Endothelial cell of umbilical vein (primary cell): ENCODE data around the gene FOLR1. TPM values are rescaled to one million over a fixed set of nuclear protein-coding genes. Genes with fewer than 3 reads are reported as not detected.

Experiments used
- BruUV-seq: library from RNA; stranded (reverse); fragments of 400-500 nt; replicated peaks from 2 replicates; lab custom pipeline; 2021; lab: Mats Ljungman, UMichigan
- CTCF ChIA-PET: fragments of 300-600, 350-600 bp; sonication (Branson Sonifier 250); formaldehyde crosslinking; loops from one replicate; lab custom pipeline; 2021; ENCODE audit warnings: antibody characterized with exemption, inconsistent platforms; lab: Charles Lee
- POLR2A ChIA-PET: fragments of 300-600, 350-600 bp; sonication (Branson Sonifier 250); formaldehyde crosslinking; loops from one replicate; lab custom pipeline; 2021; ENCODE audit warnings: antibody characterized with exemption, inconsistent platforms; lab: Charles Lee
- DNase-seq: peaks from one replicate; pipeline ENCODE4 v3.0.0-alpha.2; 2011; ENCODE audit warnings: low read depth, low spot score
- FAIRE-seq: peaks from 2 replicates; lab custom pipeline; 2011; peaks lifted over from hg19 to GRCh38; lab: Jason Lieb, UNC
- H2AFZ ChIP-seq: 2 replicates; pipeline ENCODE4 v1.6.0; 2012; ENCODE audit warnings: low read depth, low read length, control low read depth, inconsistent platforms
- H3K27ac ChIP-seq: 2 replicates; pipeline ENCODE4 v1.5.1; 2011; ENCODE audit warnings: low read depth, mild to moderate bottlenecking, control low read depth, low read length, moderate library complexity; ENCODE audit not compliant: insufficient read depth
- H3K27me3 ChIP-seq, 2 experiments: 2 replicates each; pipeline versions ENCODE4 v1.6.0 to v1.6.1; 2011; ENCODE audit warnings: low read length in 2 of 2, mixed read lengths in 1 of 2; ENCODE audit not compliant: control insufficient read depth in 2 of 2, insufficient read depth in 2 of 2
- H3K36me3 ChIP-seq, 2 experiments: 2 replicates in 1 of 2; 3 replicates in 1 of 2; pipeline ENCODE4 v1.5.1; 2011; ENCODE audit warnings: low read length in 2 of 2, mild to moderate bottlenecking in 1 of 2, moderate library complexity in 1 of 2; ENCODE audit not compliant: control insufficient read depth in 2 of 2, insufficient read depth in 2 of 2; ENCODE audit errors: extremely low read depth in 1 of 2
- H3K4me1 ChIP-seq: 3 replicates; pipeline ENCODE4 v1.5.1; 2011; ENCODE audit warnings: mild to moderate bottlenecking, low read length; ENCODE audit not compliant: control insufficient read depth, insufficient read depth; ENCODE audit errors: extremely low read depth
- H3K4me2 ChIP-seq: 2 replicates; pipeline ENCODE4 v1.6.1; 2011; ENCODE audit warnings: low read length, control low read depth, mixed read lengths; ENCODE audit not compliant: insufficient read depth
- H3K4me3 ChIP-seq, 3 experiments: fragments of 200-600 bp in 1 of 3; sonication (generic), shearing (Covaris generic) in 1 of 3; replicated peaks in 1 of 3; 2 replicates each; pipeline ENCODE4 v1.5.1; 2011 to 2016; ENCODE audit warnings: control low read depth in 3 of 3, low read length in 3 of 3, mild to moderate bottlenecking in 2 of 3, inconsistent platforms in 1 of 3, low read depth in 1 of 3, moderate library complexity in 1 of 3; ENCODE audit not compliant: insufficient read depth in 1 of 3
- H3K79me2 ChIP-seq: 2 replicates; pipeline ENCODE4 v1.6.0; 2012; ENCODE audit warnings: low read length, inconsistent platforms; ENCODE audit not compliant: control insufficient read depth, insufficient read depth
- H3K9ac ChIP-seq: replicated peaks from 2 replicates; pipeline ENCODE3; 2011; ENCODE audit warnings: low read length, control low read depth; ENCODE audit not compliant: insufficient read depth; ENCODE audit errors: extremely low read depth
- H3K9me1 ChIP-seq: replicated peaks from 3 replicates; pipeline ENCODE4 v1.6.0; 2011; ENCODE audit warnings: mild to moderate bottlenecking, low read length; ENCODE audit not compliant: control insufficient read depth, insufficient read depth; ENCODE audit errors: extremely low read depth
- H3K9me3 ChIP-seq: replicated peaks from 2 replicates; pipeline ENCODE4 v1.5.1; 2012; ENCODE audit warnings: low read length, inconsistent platforms; ENCODE audit not compliant: control insufficient read depth, insufficient read depth
- H4K20me1 ChIP-seq: replicated peaks from 2 replicates; pipeline ENCODE3; 2011; ENCODE audit warnings: mild to moderate bottlenecking, low read length; ENCODE audit not compliant: control insufficient read depth, insufficient read depth; ENCODE audit errors: extremely low read depth
- CTCF ChIP-seq, 2 donors: IDR thresholded peaks; 1 replicate in 1 of 2; 2 replicates in 1 of 2; pipeline ENCODE4 v1.5.1; 2011; ENCODE audit warnings: low read length in 2 of 2, mild to moderate bottlenecking in 2 of 2, moderate library complexity in 2 of 2, control low read depth in 1 of 2, inconsistent platforms in 1 of 2, low read depth in 1 of 2; ENCODE audit not compliant: insufficient read depth in 1 of 2; ENCODE audit errors: extremely low read depth in 1 of 2
- EZH2 ChIP-seq: IDR thresholded peaks from 2 replicates; pipeline ENCODE4 v1.6.1; 2012; ENCODE audit warnings: borderline replicate concordance, low read depth, mild to moderate bottlenecking, moderate library complexity, low read length, inconsistent platforms; ENCODE audit not compliant: severe bottlenecking
- FOS ChIP-seq: IDR thresholded peaks from 2 replicates; pipeline ENCODE4 v1.6.1; 2011; ENCODE audit warnings: mild to moderate bottlenecking, low read length, moderate library complexity, borderline replicate concordance; ENCODE audit not compliant: insufficient read depth
- GATA2 ChIP-seq: IDR thresholded peaks from 2 replicates; pipeline ENCODE4 v1.7.0; 2011; ENCODE audit warnings: low read depth, mild to moderate bottlenecking, moderate library complexity, mixed read lengths, low read length; ENCODE audit not compliant: insufficient read length, insufficient read depth
- JUN ChIP-seq: IDR thresholded peaks from 2 replicates; pipeline ENCODE4 v1.6.1; 2011; ENCODE audit warnings: borderline replicate concordance, low read depth; ENCODE audit not compliant: insufficient read length, insufficient read depth
- MAX ChIP-seq: IDR thresholded peaks from 2 replicates; pipeline ENCODE4 v1.6.1; 2011; ENCODE audit not compliant: insufficient read depth, insufficient read length
- MYC ChIP-seq: IDR thresholded peaks from one replicate; pipeline ENCODE4 v1.6.1; 2011; ENCODE audit warnings: mild to moderate bottlenecking, low read depth, low read length
- POLR2A ChIP-seq: IDR thresholded peaks from 2 replicates; pipeline ENCODE4 v1.6.1; 2012; ENCODE audit warnings: low read depth, mild to moderate bottlenecking, control low read depth, low read length
- POLR2AphosphoS5 ChIP-seq: IDR thresholded peaks from 2 replicates; pipeline ENCODE4 v1.6.1; 2012; ENCODE audit warnings: low read depth, mild to moderate bottlenecking, control low read depth, low read length, moderate library complexity; ENCODE audit not compliant: insufficient read depth
- dilution Hi-C: fragments of 300-500 bp; cut with MboI; formaldehyde crosslinking; loops from one replicate; pipeline ENCODE4 v1.15.0; 2019; ENCODE audit warnings: low sequenced_read_pairs; ENCODE audit not compliant: extremely low pct_ligation_motif_present
- intact Hi-C: fragments of 100-400 bp; cut with micrococcal nuclease; formaldehyde crosslinking; loops from one replicate; pipeline ENCODE4 v1.10.0; 2022
- polyA plus RNA-seq, 4 experiments: library from polyadenylated mRNA; depleted of rRNA in 3 of 4; stranded (reverse) in 3 of 4; unstranded in 1 of 4; fragments of >200 nt; gene quantifications; 2 replicates each; pipeline versions ENCODE4 v1.2.1 to v1.2.3, GENCODE V29; 2011 to 2012; ENCODE audit warnings: missing spikeins in 1 of 4
- total RNA-seq: library from RNA; stranded (reverse); gene quantifications from 2 replicates; pipeline ENCODE4 v1.2.3, GENCODE V29; 2021

The FOLR1 gene
- total and polyA plus RNA-seq, 2 donors (not counting 3 experiments of a cell fraction or from before 2014, with no cell fraction given) = not detected

- H2AFZ ChIP-seq = no peak overlapping the region
- TF ChIP-seq POLR2A (no peak), MYC (no peak), EZH2 (no peak), FOS (no peak), MAX (no peak), CTCF (IDR thresholded peaks at IDR 0.05; ENCODE audit: extremely low read depth in 1 of 2, insufficient read depth in 1 of 2, low read depth in 1 of 2, low read length in 2 of 2) (no peak), POLR2AphosphoS5 (no peak), GATA2 (no peak), JUN (no peak)
- H3K9me3 ChIP-seq = no peaks in the 10 kb centered on the region
- BruUV-seq = TSS peak; percentile 14
- FAIRE-seq = no peak
- intact Hi-C loops = no loop called here
- H3K9me1 ChIP-seq = no peaks in the 10 kb centered on the region
- H3K4me2 ChIP-seq = no peak overlapping the region
- no peaks in the 10 kb centered on the region for H4K20me1 ChIP-seq
- no peak for DNase-seq
- H3K4me1 ChIP-seq = peaks cover 4% of the 10 kb centered on the region
- no peak overlapping the region for H3K4me3 ChIP-seq
- H3K27me3 ChIP-seq = no peaks in the 10 kb centered on the region
- H3K36me3 ChIP-seq = peaks cover 12 to 78% of the 10 kb centered on the region in 2 experiments
- CTCF ChIA-PET = interaction anchor here (0.8 kb wide), 1 partner anchor 8 kb away, joined by 5 read pairs; no protein-coding TSS in a partner anchor
- dilution Hi-C loops = no loop called here
- POLR2A ChIA-PET = no interaction called here
- peaks cover 12% of the 10 kb centered on the region for H3K79me2 ChIP-seq
- no peak overlapping the region for H3K9ac ChIP-seq
- H3K27ac ChIP-seq = no peak overlapping the region
These were observed 38.2 kb downstream of the FOLR1 start for GRCh38 chr11:72229925-72230763.
